IMR-90 (cell line): ENCODE results near the gene TGFBR1. TPM values are rescaled to one million over a fixed set of nuclear protein-coding genes. Genes with fewer than 3 reads are reported as not detected.

Source experiments
- ATAC-seq: fragments of 200-7000 bp; cut with Tn5 transposase; 2 replicates; pipeline ENCODE4 v1.9.1; 2020; ENCODE audit warnings: low read depth, mild to moderate bottlenecking, moderate library complexity
- BruUV-seq: library from RNA; stranded (reverse); fragments of 400-500 nt; replicated peaks from 2 replicates; lab custom pipeline; 2021; lab: Mats Ljungman, UMichigan
- CTCF ChIA-PET: fragments of 300-600 bp; formaldehyde crosslinking; extraction: SDS; loops from one replicate; lab custom pipeline; 2021; ENCODE audit warnings: antibody characterized with exemption; lab: Yijun Ruan, JAX
- POLR2A ChIA-PET: fragments of 300-600 bp; sonication (Branson Sonifier 250); formaldehyde crosslinking; loops from one replicate; lab custom pipeline; 2022; ENCODE audit warnings: antibody characterized with exemption; ENCODE audit not compliant: unreplicated experiment; lab: Charles Lee
- DNase-seq: peaks from one replicate; pipeline ENCODE4 v3.0.0; 2013
- H2AFZ ChIP-seq: replicated peaks from 2 replicates; pipeline ENCODE3; 2013; ENCODE audit warnings: low read length, mild to moderate bottlenecking; ENCODE audit not compliant: poor library complexity
- H2AK5ac ChIP-seq: 2 replicates; pipeline ENCODE4 v1.6.1; 2013; ENCODE audit warnings: low read depth, low read length, inconsistent platforms
- H2AK9ac ChIP-seq: replicated peaks from 2 replicates; pipeline ENCODE3; 2013; ENCODE audit warnings: mild to moderate bottlenecking, low read depth, low read length, moderate library complexity; ENCODE audit not compliant: poor library complexity
- H2BK120ac ChIP-seq: 2 replicates; pipeline ENCODE4 v1.6.1; 2013; ENCODE audit warnings: low read depth, low read length, inconsistent platforms
- H2BK15ac ChIP-seq: 3 replicates; pipeline ENCODE4 v1.6.1; 2013; ENCODE audit warnings: low read depth, low read length, inconsistent platforms
- H2BK20ac ChIP-seq: 2 replicates; pipeline ENCODE4 v1.6.1; 2013; ENCODE audit warnings: low read depth, mild to moderate bottlenecking, inconsistent platforms, low read length, moderate library complexity
- H2BK5ac ChIP-seq: 2 replicates; pipeline ENCODE4 v1.6.1; 2013; ENCODE audit warnings: mild to moderate bottlenecking, low read depth, low read length, inconsistent platforms; ENCODE audit not compliant: poor library complexity, severe bottlenecking
- H3K14ac ChIP-seq: replicated peaks from 2 replicates; pipeline ENCODE4 v1.6.1; 2013; ENCODE audit warnings: low read depth, low read length, inconsistent platforms
- H3K18ac ChIP-seq: 2 replicates; pipeline ENCODE4 v1.6.1; 2013; ENCODE audit warnings: low read depth, low read length, control low read depth
- H3K23ac ChIP-seq: 2 replicates; pipeline ENCODE4 v1.6.1; 2013; ENCODE audit warnings: low read depth, low read length, inconsistent platforms
- H3K27ac ChIP-seq: 2 replicates; pipeline ENCODE4 v1.5.1; 2013; ENCODE audit warnings: mild to moderate bottlenecking, control low read depth, low read length; ENCODE audit not compliant: insufficient read depth
- H3K27me3 ChIP-seq: 2 replicates; pipeline ENCODE4 v1.6.1; 2013; ENCODE audit warnings: low read length; ENCODE audit not compliant: control insufficient read depth, insufficient read depth
- H3K36me3 ChIP-seq: 2 replicates; pipeline ENCODE4 v1.6.1; 2013; ENCODE audit warnings: low read length, mixed read lengths; ENCODE audit not compliant: control insufficient read depth, insufficient read depth
- H3K4ac ChIP-seq: 2 replicates; pipeline ENCODE4 v1.6.1; 2013; ENCODE audit warnings: low read depth, low read length, inconsistent platforms
- H3K4me1 ChIP-seq: 2 replicates; pipeline ENCODE4 v1.6.1; 2013; ENCODE audit warnings: low read length, mixed read lengths; ENCODE audit not compliant: control insufficient read depth, insufficient read depth
- H3K4me2 ChIP-seq: 2 replicates; pipeline ENCODE4 v1.6.1; 2013; ENCODE audit warnings: low read depth, mild to moderate bottlenecking, control low read depth, low read length, moderate library complexity
- H3K4me3 ChIP-seq: 2 replicates; pipeline ENCODE4 v1.5.1; 2013; ENCODE audit warnings: low read depth, mild to moderate bottlenecking, control low read depth, low read length, moderate library complexity; ENCODE audit not compliant: insufficient read depth
- H3K56ac ChIP-seq: 2 replicates; pipeline ENCODE4 v1.6.1; 2013; ENCODE audit warnings: low read length, inconsistent platforms; ENCODE audit not compliant: insufficient read depth; ENCODE audit errors: extremely low read depth
- H3K79me1 ChIP-seq, 2 experiments: 2 replicates each; pipeline ENCODE4 v1.6.1; 2013; ENCODE audit warnings: low read length in 2 of 2, inconsistent platforms in 1 of 2, low read depth in 1 of 2
- H3K9ac ChIP-seq: 2 replicates; pipeline ENCODE4 v1.6.1; 2013; ENCODE audit warnings: low read depth, low read length, control low read depth
- H3K9me1 ChIP-seq: 2 replicates; pipeline ENCODE4 v1.6.1; 2013; ENCODE audit warnings: low read length, inconsistent platforms; ENCODE audit not compliant: insufficient read depth
- H3K9me3 ChIP-seq: 2 replicates; pipeline ENCODE4 v1.6.1; 2013; ENCODE audit warnings: low read length; ENCODE audit not compliant: control insufficient read depth, insufficient read depth
- H4K20me1 ChIP-seq: 2 replicates; pipeline ENCODE4 v1.6.1; 2013; ENCODE audit warnings: low read length, inconsistent platforms; ENCODE audit not compliant: insufficient read depth
- H4K5ac ChIP-seq: 2 replicates; pipeline ENCODE4 v1.6.1; 2013; ENCODE audit warnings: mild to moderate bottlenecking, low read depth, low read length, control low read depth
- H4K8ac ChIP-seq, 2 experiments: 2 replicates each; pipeline ENCODE4 v1.6.1; 2013; ENCODE audit warnings: low read depth in 2 of 2, low read length in 2 of 2, control low read depth in 1 of 2, inconsistent platforms in 1 of 2
- H4K91ac ChIP-seq: 2 replicates; pipeline ENCODE4 v1.6.1; 2013; ENCODE audit warnings: low read depth, low read length, inconsistent platforms; ENCODE audit not compliant: insufficient read depth
- FOS ChIP-seq: fragments of 150-350 bp; IDR thresholded peaks from 2 replicates; pipeline ENCODE4 v1.6.1; 2016; ENCODE audit warnings: low read depth, low read length
- MAZ ChIP-seq: IDR thresholded peaks from 2 replicates; pipeline ENCODE4 v1.6.1; 2012; ENCODE audit warnings: low read depth, mild to moderate bottlenecking, low read length, improper control_type of control experiment, moderate library complexity, borderline replicate concordance
- POLR2A ChIP-seq: IDR thresholded peaks from 2 replicates; pipeline ENCODE4 v1.6.1; 2012; ENCODE audit warnings: mild to moderate bottlenecking, low read depth, low read length
- RFX5 ChIP-seq: IDR thresholded peaks from 2 replicates; pipeline ENCODE4 v1.8.0; 2012; ENCODE audit warnings: low read depth, mild to moderate bottlenecking, low read length, moderate library complexity
- SMC3 ChIP-seq: fragments of 150-350 bp; IDR thresholded peaks from 2 replicates; pipeline ENCODE4 v1.6.1; 2016; ENCODE audit warnings: low read depth, mild to moderate bottlenecking, antibody characterized with exemption, low read length, moderate library complexity
- USF2 ChIP-seq: fragments of 150-350 bp; IDR thresholded peaks from 2 replicates; pipeline ENCODE4 v1.6.1; 2017; ENCODE audit warnings: mild to moderate bottlenecking, antibody characterized with exemption, low read length, low read depth
- WGBS, 2 experiments: methylation state at CpG; one replicate each; pipeline versions ENCODE4 v1.1.5 to v1.1.7; 2013; ENCODE audit warnings: missing lambda C conversion rate in 2 of 2; ENCODE audit not compliant: insufficient read length in 1 of 2; ENCODE audit errors: extremely low coverage in 2 of 2; 5-methylcytosine and 5-hydroxymethylcytosine counted together
- dilution Hi-C: fragments of 300-500 bp; cut with HindIII; formaldehyde crosslinking; loops from one replicate; pipeline ENCODE4 v1.14.3; 2018; ENCODE audit warnings: low sequenced_read_pairs; ENCODE audit not compliant: unreplicated experiment
- in situ Hi-C: fragments of 300-500 bp; cut with MboI; formaldehyde crosslinking; loops from 3 replicates; pipeline ENCODE4 v1.14.3; 2019; ENCODE audit warnings: low sequenced_read_pairs, inconsistent platforms, mixed read lengths
- intact Hi-C: fragments of 100-400 bp; cut with micrococcal nuclease; formaldehyde crosslinking; loops from 2 replicates; pipeline ENCODE4 v1.10.0; 2022
- polyA plus RNA-seq, 3 experiments: library from polyadenylated mRNA; depleted of rRNA; stranded (reverse); fragments of >200 nt; gene quantifications; 2 replicates each; pipeline ENCODE4 v1.2.3, GENCODE V29; 2012; ENCODE audit warnings: low replicate concordance in 1 of 3
- total RNA-seq: library from RNA; depleted of rRNA; stranded (reverse); fragments of >200 nt; gene quantifications from 2 replicates; pipeline ENCODE4 v1.2.3, GENCODE V29; 2012

TGFBR1 gene
- total and polyA plus RNA-seq, 2 of the 4 experiments (the other 2 are of a cell fraction) = 15.1 to 75.3 TPM

GRCh38 chr9:99073347-99073746, 31.6 kb upstream of the TGFBR1 start:
- no peaks in the 10 kb centered on the region for H3K27me3 ChIP-seq
- WGBS, 2 experiments = no CpG with 5 or more reads among the region's 2 CpGs
- no peaks in the 10 kb centered on the region for H3K9me3 ChIP-seq
- no peak overlapping the region for H3K4ac ChIP-seq
- H3K56ac ChIP-seq = no peak overlapping the region
- intact Hi-C loops (no loop called here), dilution Hi-C loops (no loop called here), in situ Hi-C loops (no loop called here)
- H4K8ac ChIP-seq = no peak overlapping the region
- peaks cover 20% of the 10 kb centered on the region for H3K4me1 ChIP-seq
- no peak overlapping the region for H3K4me3 ChIP-seq
- H3K23ac ChIP-seq = no peak overlapping the region
- no peak overlapping the region for H2BK20ac ChIP-seq
- no peak overlapping the region for H2AFZ ChIP-seq
- H3K18ac ChIP-seq = no peak overlapping the region
- no peak overlapping the region for H4K5ac ChIP-seq
- no peak overlapping the region for H3K27ac ChIP-seq
- peaks cover 23% of the 10 kb centered on the region for H3K9me1 ChIP-seq
- BruUV-seq = no TSS peak
- CTCF ChIA-PET = no interaction called here
- H4K20me1 ChIP-seq = peaks cover 5% of the 10 kb centered on the region; the same call in 1 of the 2 replicates
- no peak overlapping the region for H2AK9ac ChIP-seq
- H3K9ac ChIP-seq = no peak overlapping the region
- H3K36me3 ChIP-seq = peaks cover 17% of the 10 kb centered on the region; the same call in 1 of the 2 replicates
- H2BK15ac ChIP-seq = no peak overlapping the region
- no peak for ATAC-seq
- H3K4me2 ChIP-seq = no peak overlapping the region
- no peak overlapping the region for H2BK120ac ChIP-seq
- TF ChIP-seq RFX5 = no peak
- no peak for TF ChIP-seq POLR2A
- TF ChIP-seq MAZ = no peak
- no peak for TF ChIP-seq FOS
- TF ChIP-seq USF2 = no peak
- no peak for TF ChIP-seq SMC3
- H3K79me1 ChIP-seq = no peaks in the 10 kb centered on the region
- DNase-seq = no peak
- H3K14ac ChIP-seq = no peak overlapping the region
- no peak overlapping the region for H2BK5ac ChIP-seq
- POLR2A ChIA-PET = no interaction called here
- no peak overlapping the region for H2AK5ac ChIP-seq
- no peak overlapping the region; the same call in 1 of the 2 replicates for H4K91ac ChIP-seq
